ENCODE measurements around the gene DRAP1. TPM values are rescaled to one million over a fixed set of nuclear protein-coding genes. Genes with fewer than 3 reads are reported as not detected.

DRAP1 gene
- total and polyA plus RNA-seq, 9 of the 15 experiments (the other 6 are each of a cell fraction or from before 2014, with no cell fraction given): 9.6 to 200 (median 92.9) TPM

- no peak for TF ChIP-seq RFX1 (IDR thresholded peaks at IDR 0.05)
- 0 out of 2 replicates have a peak, but pooled peaks have one; percentile 34 for TF ChIP-seq ATF4 (CRISPR knock-in tag; IDR thresholded peaks at IDR 0.05)
- TF ChIP-seq ZNF717 (CRISPR knock-in tag; IDR thresholded peaks at IDR 0.05): no peak
- TF ChIP-seq ZNF592 (IDR thresholded peaks at IDR 0.05): 0 out of 2 replicates have a peak, but pooled peaks have one; percentile 20
- no peak for TF ChIP-seq E2F1 (CRISPR knock-in tag; IDR thresholded peaks at IDR 0.05)
- TF ChIP-seq CEBPG (CRISPR knock-in tag; IDR thresholded peaks at IDR 0.05): no peak
- no peak for TF ChIP-seq CEBPG (tag; conservative IDR thresholded peaks at IDR 0.05 in 1 of 2, IDR thresholded peaks at IDR 0.05 in 1 of 2)
- TF ChIP-seq CTBP1 (IDR thresholded peaks at IDR 0.05; ENCODE audit: borderline replicate concordance): no peak
- no peak for TF ChIP-seq PREB (CRISPR knock-in tag; IDR thresholded peaks at IDR 0.05)
- TF ChIP-seq ZNF512 (tag; IDR thresholded peaks at IDR 0.05): no peak
- no peak for TF ChIP-seq STAT6 (CRISPR knock-in tag; IDR thresholded peaks at IDR 0.05)
- TF ChIP-seq HNRNPK (IDR thresholded peaks at IDR 0.05; ENCODE audit: low read depth, low read length, poor library complexity, severe bottlenecking): no peak
- 0 out of 2 replicates have a peak, but pooled peaks have one; percentile 44 for TF ChIP-seq FOXK1 (CRISPR knock-in tag; IDR thresholded peaks at IDR 0.05; ENCODE audit: borderline replicate concordance)
Measured at GRCh38 chr11:65918211-65919140, 750 bp upstream of the DRAP1 start, which contains the start of gene C11orf68 (continued).
